ENCODE results near the gene TNF. TPM values are rescaled to one million over a fixed set of nuclear protein-coding genes. Genes with fewer than 3 reads are reported as not detected.

The TNF gene
- total and polyA plus RNA-seq, 2 of the 13 experiments (the other 11 are each of a cell fraction or from before 2014, with no cell fraction given): not detected

DNA sequence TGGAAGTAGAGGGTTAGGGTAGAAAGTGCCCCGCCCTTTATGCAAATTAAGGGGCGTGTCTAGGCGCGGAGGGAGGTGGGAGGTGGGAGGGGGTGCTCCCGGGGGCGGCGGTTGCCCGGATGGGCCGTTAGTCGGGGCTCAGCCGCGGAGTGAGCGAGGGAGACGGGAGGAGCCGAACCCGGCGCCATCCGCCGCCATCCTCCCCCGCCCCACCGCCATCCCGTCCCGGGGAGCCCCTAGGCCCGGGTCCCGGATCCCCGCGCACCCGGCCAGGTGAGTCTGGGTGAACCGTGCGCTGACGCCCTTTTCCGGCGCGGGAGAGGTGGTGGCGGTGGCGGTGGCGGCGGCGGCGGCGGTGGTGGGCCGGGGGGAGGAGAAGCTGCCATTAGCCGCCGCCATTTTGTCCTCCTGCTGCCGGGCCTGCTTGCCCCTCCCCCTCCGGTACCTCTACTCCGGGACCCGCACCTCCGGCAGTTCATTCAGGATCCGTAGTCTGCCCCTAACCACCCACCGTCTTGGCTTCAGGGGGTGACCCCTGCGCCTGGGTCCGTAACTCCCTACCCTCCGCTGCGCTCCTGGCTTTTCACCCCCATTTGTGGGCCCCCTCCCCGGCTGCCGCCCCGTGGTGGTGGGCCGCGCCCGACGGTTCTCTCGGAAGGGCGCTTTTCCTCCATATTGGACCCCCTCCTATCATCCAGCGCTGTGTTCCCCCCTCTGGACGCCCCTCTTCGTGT lies 45.4 kb downstream of the TNF start, which contains the start of gene PRRC2A (continued):
- TF ChIP-seq, protein P1, sequence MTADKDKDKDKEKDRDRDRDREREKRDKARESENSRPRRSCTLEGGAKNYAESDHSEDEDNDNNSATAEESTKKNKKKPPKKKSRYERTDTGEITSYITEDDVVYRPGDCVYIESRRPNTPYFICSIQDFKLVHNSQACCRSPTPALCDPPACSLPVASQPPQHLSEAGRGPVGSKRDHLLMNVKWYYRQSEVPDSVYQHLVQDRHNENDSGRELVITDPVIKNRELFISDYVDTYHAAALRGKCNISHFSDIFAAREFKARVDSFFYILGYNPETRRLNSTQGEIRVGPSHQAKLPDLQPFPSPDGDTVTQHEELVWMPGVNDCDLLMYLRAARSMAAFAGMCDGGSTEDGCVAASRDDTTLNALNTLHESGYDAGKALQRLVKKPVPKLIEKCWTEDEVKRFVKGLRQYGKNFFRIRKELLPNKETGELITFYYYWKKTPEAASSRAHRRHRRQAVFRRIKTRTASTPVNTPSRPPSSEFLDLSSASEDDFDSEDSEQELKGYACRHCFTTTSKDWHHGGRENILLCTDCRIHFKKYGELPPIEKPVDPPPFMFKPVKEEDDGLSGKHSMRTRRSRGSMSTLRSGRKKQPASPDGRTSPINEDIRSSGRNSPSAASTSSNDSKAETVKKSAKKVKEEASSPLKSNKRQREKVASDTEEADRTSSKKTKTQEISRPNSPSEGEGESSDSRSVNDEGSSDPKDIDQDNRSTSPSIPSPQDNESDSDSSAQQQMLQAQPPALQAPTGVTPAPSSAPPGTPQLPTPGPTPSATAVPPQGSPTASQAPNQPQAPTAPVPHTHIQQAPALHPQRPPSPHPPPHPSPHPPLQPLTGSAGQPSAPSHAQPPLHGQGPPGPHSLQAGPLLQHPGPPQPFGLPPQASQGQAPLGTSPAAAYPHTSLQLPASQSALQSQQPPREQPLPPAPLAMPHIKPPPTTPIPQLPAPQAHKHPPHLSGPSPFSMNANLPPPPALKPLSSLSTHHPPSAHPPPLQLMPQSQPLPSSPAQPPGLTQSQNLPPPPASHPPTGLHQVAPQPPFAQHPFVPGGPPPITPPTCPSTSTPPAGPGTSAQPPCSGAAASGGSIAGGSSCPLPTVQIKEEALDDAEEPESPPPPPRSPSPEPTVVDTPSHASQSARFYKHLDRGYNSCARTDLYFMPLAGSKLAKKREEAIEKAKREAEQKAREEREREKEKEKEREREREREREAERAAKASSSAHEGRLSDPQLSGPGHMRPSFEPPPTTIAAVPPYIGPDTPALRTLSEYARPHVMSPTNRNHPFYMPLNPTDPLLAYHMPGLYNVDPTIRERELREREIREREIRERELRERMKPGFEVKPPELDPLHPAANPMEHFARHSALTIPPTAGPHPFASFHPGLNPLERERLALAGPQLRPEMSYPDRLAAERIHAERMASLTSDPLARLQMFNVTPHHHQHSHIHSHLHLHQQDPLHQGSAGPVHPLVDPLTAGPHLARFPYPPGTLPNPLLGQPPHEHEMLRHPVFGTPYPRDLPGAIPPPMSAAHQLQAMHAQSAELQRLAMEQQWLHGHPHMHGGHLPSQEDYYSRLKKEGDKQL (CRISPR knock-in tag; IDR thresholded peaks at IDR 0.05; ENCODE audit: low read depth): no peak
- no peak for TF ChIP-seq NFE2L1 (CRISPR knock-in tag; IDR thresholded peaks at IDR 0.05; ENCODE audit: borderline replicate concordance)
- TF ChIP-seq LBX2 (CRISPR knock-in tag; IDR thresholded peaks at IDR 0.05; ENCODE audit: borderline replicate concordance): no peak
- no peak for TF ChIP-seq SUZ12 (IDR thresholded peaks at IDR 0.05; ENCODE audit: low read depth, low read length)
- TF ChIP-seq ZNF567 (CRISPR knock-in tag; IDR thresholded peaks at IDR 0.05; ENCODE audit: borderline replicate concordance): no peak; the same call in 1 of the 2 replicates
- TF ChIP-seq ZNF253 (CRISPR knock-in tag; IDR thresholded peaks at IDR 0.05; ENCODE audit: borderline replicate concordance): no peak
- peak; percentile 25; the same call in 1 of the 2 replicates for TF ChIP-seq HNF4G (IDR thresholded peaks at IDR 0.05; ENCODE audit: borderline replicate concordance, low read depth, low read length)
- peak; percentile 36; the same call in 1 of the 2 replicates for TF ChIP-seq HNF4G (CRISPR knock-in tag; IDR thresholded peaks at IDR 0.05; ENCODE audit: borderline replicate concordance, low read depth)
- TF ChIP-seq IRX3 (CRISPR knock-in tag; IDR thresholded peaks at IDR 0.05; ENCODE audit: borderline replicate concordance, low read depth): peak; percentile 19; the same call in 1 of the 2 replicates
- TF ChIP-seq U2AF2 (IDR thresholded peaks at IDR 0.05; ENCODE audit: low read depth, low read length): 0 out of 2 replicates have a peak, but pooled peaks have one; percentile 30
- TF ChIP-seq ZNF350 (CRISPR knock-in tag; IDR thresholded peaks at IDR 0.05; ENCODE audit: borderline replicate concordance, low read depth): 0 out of 2 replicates have a peak, but pooled peaks have one; percentile 32
- TF ChIP-seq SRF (IDR thresholded peaks at IDR 0.05; ENCODE audit: low read depth, low read length): no peak
- TF ChIP-seq, protein P2, sequence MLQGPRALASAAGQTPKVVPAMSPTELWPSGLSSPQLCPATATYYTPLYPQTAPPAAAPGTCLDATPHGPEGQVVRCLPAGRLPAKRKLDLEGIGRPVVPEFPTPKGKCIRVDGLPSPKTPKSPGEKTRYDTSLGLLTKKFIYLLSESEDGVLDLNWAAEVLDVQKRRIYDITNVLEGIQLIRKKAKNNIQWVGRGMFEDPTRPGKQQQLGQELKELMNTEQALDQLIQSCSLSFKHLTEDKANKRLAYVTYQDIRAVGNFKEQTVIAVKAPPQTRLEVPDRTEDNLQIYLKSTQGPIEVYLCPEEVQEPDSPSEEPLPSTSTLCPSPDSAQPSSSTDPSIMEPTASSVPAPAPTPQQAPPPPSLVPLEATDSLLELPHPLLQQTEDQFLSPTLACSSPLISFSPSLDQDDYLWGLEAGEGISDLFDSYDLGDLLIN (CRISPR knock-in tag; IDR thresholded peaks at IDR 0.05; ENCODE audit: borderline replicate concordance): no peak
- no peak for TF ChIP-seq MXD4 (CRISPR knock-in tag; IDR thresholded peaks at IDR 0.05)
- TF ChIP-seq SMARCE1 (IDR thresholded peaks at IDR 0.05; ENCODE audit: borderline replicate concordance): no peak
- no peak for TF ChIP-seq STAT5B (CRISPR knock-in tag; IDR thresholded peaks at IDR 0.05)
- TF ChIP-seq ZZZ3 (CRISPR knock-in tag; IDR thresholded peaks at IDR 0.05; ENCODE audit: borderline replicate concordance): no peak
- TF ChIP-seq TAF15 (IDR thresholded peaks at IDR 0.05; ENCODE audit: low read depth, low read length, poor library complexity, severe bottlenecking): no peak
- no peak for TF ChIP-seq DRAP1 (CRISPR knock-in tag; IDR thresholded peaks at IDR 0.05)
- TF ChIP-seq RFXAP (CRISPR knock-in tag; IDR thresholded peaks at IDR 0.05; ENCODE audit: borderline replicate concordance): no peak; the same call in 1 of the 2 replicates
